K562 (cell line): ENCODE results near the gene CELA3A. TPM values are rescaled to one million over a fixed set of nuclear protein-coding genes. Genes with fewer than 3 reads are reported as not detected.

Experiments
- CBX3 ChIP-seq, 2 experiments: IDR thresholded peaks; 1 replicate in 1 of 2; 2 replicates in 1 of 2; pipeline ENCODE4 v1.6.1; 2012; ENCODE audit warnings: inconsistent platforms in 2 of 2, low read length in 2 of 2, borderline replicate concordance in 1 of 2, control low read depth in 1 of 2
- HBP1 ChIP-seq: fragments of 450-650 bp; formaldehyde crosslinking; IDR thresholded peaks from 2 replicates; pipeline ENCODE4 v1.4.0; 2022; ENCODE audit warnings: missing genetic modification characterization
- L3MBTL2 ChIP-seq: fragments of 450-650 bp; IDR thresholded peaks from 2 replicates; pipeline ENCODE4 v1.6.1; 2016; ENCODE audit warnings: mild to moderate bottlenecking, moderate library complexity
- PHF8 ChIP-seq: fragments of 200-600 bp; sonication (generic); IDR thresholded peaks from 2 replicates; pipeline ENCODE4 v1.6.1; 2012; ENCODE audit warnings: mixed run types, mild to moderate bottlenecking, inconsistent platforms, low read length, moderate library complexity, borderline replicate concordance
- PML ChIP-seq: IDR thresholded peaks from 2 replicates; pipeline ENCODE4 v1.6.1; 2012; ENCODE audit warnings: low read length, inconsistent platforms
- RBM15 ChIP-seq: fragments of 200-400 bp; formaldehyde crosslinking; IDR thresholded peaks from 2 replicates; pipeline ENCODE4 v1.6.1; 2018; ENCODE audit warnings: mild to moderate bottlenecking, low read length, moderate library complexity; ENCODE audit not compliant: insufficient read depth
- SMAD3 ChIP-seq: fragments of 450-650 bp; formaldehyde crosslinking; conservative IDR thresholded peaks from 2 replicates; pipeline ENCODE4 v1.4.0; 2020; ENCODE audit warnings: mild to moderate bottlenecking
- SMARCA4 ChIP-seq: fragments of 450-650 bp; IDR thresholded peaks from 2 replicates; pipeline ENCODE4 v1.6.1; 2016
- ZBED1 ChIP-seq: IDR thresholded peaks from 2 replicates; pipeline ENCODE4 v1.6.1; 2014
- ZBTB17 ChIP-seq: fragments of 450-650 bp; formaldehyde crosslinking; IDR thresholded peaks from 2 replicates; pipeline ENCODE4 v1.4.0; 2020; ENCODE audit warnings: mild to moderate bottlenecking
- ZHX1 ChIP-seq: fragments of 150-350 bp; conservative IDR thresholded peaks from 2 replicates; pipeline ENCODE4 v1.6.1; 2014; ENCODE audit warnings: low read length
- ZNF121 ChIP-seq: sonication (generic); formaldehyde crosslinking; conservative IDR thresholded peaks from 2 replicates; pipeline ENCODE4 v1.8.0; 2022; ENCODE audit warnings: missing genetic modification reagents
- ZNF239 ChIP-seq: fragments of 250-450 bp; sonication (Bioruptor Pico); IDR thresholded peaks from 2 replicates; pipeline ENCODE4 v1.4.0; 2020; ENCODE audit warnings: mild to moderate bottlenecking
- ZNF518B ChIP-seq: fragments of 250-450 bp; sonication (Bioruptor Pico); IDR thresholded peaks from 2 replicates; pipeline ENCODE4 v1.5.0; 2021; ENCODE audit warnings: mild to moderate bottlenecking, moderate library complexity
- polyA plus RNA-seq, 8 experiments: library from polyadenylated mRNA; depleted of rRNA in 4 of 8; stranded (reverse) in 5 of 8; unstranded in 3 of 8; fragments of >200 nt; fragmentation: Nextera tagmentation in 2 of 8; fragmentation: Illumina TruSeq in 1 of 8; extraction: Ambion mirVana in 2 of 8; extraction: Trizol in 1 of 8; gene quantifications; 2 replicates each; pipeline versions ENCODE4 v1.2.1 to v1.2.3, GENCODE V29; 2011 to 2014; ENCODE audit warnings: inconsistent platforms in 1 of 8, missing spikeins in 1 of 8
- total RNA-seq, 7 experiments: library from RNA; depleted of rRNA in 6 of 7; stranded (reverse); fragments of >200 nt in 6 of 7; fragmentation: Illumina TruSeq in 2 of 7; extraction: Trizol in 2 of 7; gene quantifications; 2 replicates each; pipeline versions ENCODE4 v1.2.1 to v1.2.3, GENCODE V29; 2011 to 2021; ENCODE audit warnings: low replicate concordance in 1 of 7
- TF ChIP-seq, protein P1 (sequence below), 2 experiments: fragments of 450-650 bp in 1 of 2; sonication (generic) in 1 of 2; formaldehyde crosslinking in 1 of 2; IDR thresholded peaks in 1 of 2; conservative IDR thresholded peaks in 1 of 2; 2 replicates each; pipeline versions ENCODE4 v1.6.1 to v1.8.1; 2016 to 2023; ENCODE audit warnings: mild to moderate bottlenecking in 2 of 2, moderate library complexity in 2 of 2, inconsistent platforms in 1 of 2, missing genetic modification reagents in 1 of 2
- TF ChIP-seq, protein P2 (sequence below): sonication (generic); formaldehyde crosslinking; IDR thresholded peaks from 2 replicates; pipeline ENCODE4 v1.8.1; 2023; ENCODE audit warnings: mild to moderate bottlenecking, missing genetic modification reagents

Gene CELA3A
- total and polyA plus RNA-seq, 9 of the 15 experiments (the other 6 are each of a cell fraction or from before 2014, with no cell fraction given) = 5.4 TPM; not detected in 8

GRCh38 chr1:22048351-22049192 is 47.1 kb downstream of the CELA3A start (continued):
- TF ChIP-seq ZHX1 (no peak; the same call in 1 of the 2 replicates), ZNF518B (CRISPR knock-in tag) (no peak), ZBED1 (no peak), PML (peak; percentile 35), PHF8 (peak; percentile 39; the same call in 1 of the 2 replicates), ZBTB17 (CRISPR knock-in tag) (0 out of 2 replicates have a peak, but pooled peaks have one; percentile 50), ZNF239 (CRISPR knock-in tag) (peak; percentile 34), ZNF121 (CRISPR knock-in tag) (0 out of 2 replicates have a peak, but pooled peaks have one; percentile 13), CBX3 (IDR thresholded peaks at IDR 0.05; ENCODE audit: borderline replicate concordance in 1 of 2, low read length in 2 of 2) (peak in 1 of 2 experiments; percentile 82; a peak in 2 of 3 replicates), HBP1 (CRISPR knock-in tag) (no peak), RBM15 (no peak), L3MBTL2 (peak; percentile 98), SMAD3 (CRISPR knock-in tag) (0 out of 2 replicates have a peak, but pooled peaks have one; percentile 56), SMARCA4 (0 out of 2 replicates have a peak, but pooled peaks have one; percentile 18)
- TF ChIP-seq, protein P1, sequence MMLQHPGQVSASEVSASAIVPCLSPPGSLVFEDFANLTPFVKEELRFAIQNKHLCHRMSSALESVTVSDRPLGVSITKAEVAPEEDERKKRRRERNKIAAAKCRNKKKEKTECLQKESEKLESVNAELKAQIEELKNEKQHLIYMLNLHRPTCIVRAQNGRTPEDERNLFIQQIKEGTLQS (IDR thresholded peaks at IDR 0.05) = peak; percentile 81
- TF ChIP-seq, protein P1 (CRISPR knock-in tag; conservative IDR thresholded peaks at IDR 0.05) = peak; percentile 83
- TF ChIP-seq, protein P2, sequence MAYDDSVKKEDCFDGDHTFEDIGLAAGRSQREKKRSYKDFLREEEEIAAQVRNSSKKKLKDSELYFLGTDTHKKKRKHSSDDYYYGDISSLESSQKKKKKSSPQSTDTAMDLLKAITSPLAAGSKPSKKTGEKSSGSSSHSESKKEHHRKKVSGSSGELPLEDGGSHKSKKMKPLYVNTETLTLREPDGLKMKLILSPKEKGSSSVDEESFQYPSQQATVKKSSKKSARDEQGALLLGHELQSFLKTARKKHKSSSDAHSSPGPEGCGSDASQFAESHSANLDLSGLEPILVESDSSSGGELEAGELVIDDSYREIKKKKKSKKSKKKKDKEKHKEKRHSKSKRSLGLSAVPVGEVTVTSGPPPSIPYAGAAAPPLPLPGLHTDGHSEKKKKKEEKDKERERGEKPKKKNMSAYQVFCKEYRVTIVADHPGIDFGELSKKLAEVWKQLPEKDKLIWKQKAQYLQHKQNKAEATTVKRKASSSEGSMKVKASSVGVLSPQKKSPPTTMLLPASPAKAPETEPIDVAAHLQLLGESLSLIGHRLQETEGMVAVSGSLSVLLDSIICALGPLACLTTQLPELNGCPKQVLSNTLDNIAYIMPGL (CRISPR knock-in tag) = 0 out of 2 replicates have a peak, but pooled peaks have one; percentile 35
